Epithelial cell of esophagus (primary cell): Measurements from ENCODE around the gene PIK3R6.

Source experiments
- DNase-seq: peaks from one replicate; pipeline ENCODE4 v3.0.0; 2010; ENCODE audit warnings: low read depth
- H3K4me3 ChIP-seq: 2 replicates; pipeline ENCODE4 v1.5.1; 2011; ENCODE audit warnings: mild to moderate bottlenecking, low read length, control low read depth
- CTCF ChIP-seq: IDR thresholded peaks from 2 replicates; pipeline ENCODE4 v1.5.1; 2011; ENCODE audit warnings: low read depth, mild to moderate bottlenecking, low read length, control low read depth, inconsistent platforms; ENCODE audit not compliant: insufficient read depth; ENCODE audit errors: missing control alignments

Gene PIK3R6

GRCh38 chr17:8881606-8882005 lies 14.1 kb upstream of the PIK3R6 start:
- no peak for TF ChIP-seq CTCF
- H3K4me3 ChIP-seq = no peak overlapping the region
- DNase-seq = no peak

- TF ChIP-seq CTCF = no peak
- no peak overlapping the region for H3K4me3 ChIP-seq
- no peak for DNase-seq
These were observed 13.0 kb upstream of the PIK3R6 start for GRCh38 chr17:8880466-8880865.

- H3K4me3 ChIP-seq = no peak overlapping the region
- no peak for TF ChIP-seq CTCF
- no peak for DNase-seq
These were observed 11.9 kb upstream of the PIK3R6 start for GRCh38 chr17:8879410-8879809.

GRCh38 chr17:8877984-8878383 lies 10.5 kb upstream of the PIK3R6 start:
- DNase-seq = no peak
- H3K4me3 ChIP-seq = no peak overlapping the region
- TF ChIP-seq CTCF = no peak

- no peak for TF ChIP-seq CTCF
- no peak overlapping the region for H3K4me3 ChIP-seq
- DNase-seq = no peak
These were observed 8.5 kb upstream of the PIK3R6 start for GRCh38 chr17:8875957-8876356.

GRCh38 chr17:8875436-8875835 lies 8.0 kb upstream of the PIK3R6 start:
- TF ChIP-seq CTCF = no peak
- no peak for DNase-seq
- H3K4me3 ChIP-seq = no peak overlapping the region

- no peak for TF ChIP-seq CTCF
- no peak for DNase-seq
- no peak overlapping the region for H3K4me3 ChIP-seq
These were observed 6.6 kb upstream of the PIK3R6 start for GRCh38 chr17:8873801-8874715.
